ENCODE data around the gene GBP4.
"Not testable (repeated sequence)": the region's sequence is repeated elsewhere in the genome, so short reads cannot be mapped to it uniquely, and the experiment has no call there.

The GBP4 gene, protein sequence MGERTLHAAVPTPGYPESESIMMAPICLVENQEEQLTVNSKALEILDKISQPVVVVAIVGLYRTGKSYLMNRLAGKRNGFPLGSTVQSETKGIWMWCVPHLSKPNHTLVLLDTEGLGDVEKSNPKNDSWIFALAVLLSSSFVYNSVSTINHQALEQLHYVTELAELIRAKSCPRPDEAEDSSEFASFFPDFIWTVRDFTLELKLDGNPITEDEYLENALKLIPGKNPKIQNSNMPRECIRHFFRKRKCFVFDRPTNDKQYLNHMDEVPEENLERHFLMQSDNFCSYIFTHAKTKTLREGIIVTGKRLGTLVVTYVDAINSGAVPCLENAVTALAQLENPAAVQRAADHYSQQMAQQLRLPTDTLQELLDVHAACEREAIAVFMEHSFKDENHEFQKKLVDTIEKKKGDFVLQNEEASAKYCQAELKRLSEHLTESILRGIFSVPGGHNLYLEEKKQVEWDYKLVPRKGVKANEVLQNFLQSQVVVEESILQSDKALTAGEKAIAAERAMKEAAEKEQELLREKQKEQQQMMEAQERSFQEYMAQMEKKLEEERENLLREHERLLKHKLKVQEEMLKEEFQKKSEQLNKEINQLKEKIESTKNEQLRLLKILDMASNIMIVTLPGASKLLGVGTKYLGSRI

DNA sequence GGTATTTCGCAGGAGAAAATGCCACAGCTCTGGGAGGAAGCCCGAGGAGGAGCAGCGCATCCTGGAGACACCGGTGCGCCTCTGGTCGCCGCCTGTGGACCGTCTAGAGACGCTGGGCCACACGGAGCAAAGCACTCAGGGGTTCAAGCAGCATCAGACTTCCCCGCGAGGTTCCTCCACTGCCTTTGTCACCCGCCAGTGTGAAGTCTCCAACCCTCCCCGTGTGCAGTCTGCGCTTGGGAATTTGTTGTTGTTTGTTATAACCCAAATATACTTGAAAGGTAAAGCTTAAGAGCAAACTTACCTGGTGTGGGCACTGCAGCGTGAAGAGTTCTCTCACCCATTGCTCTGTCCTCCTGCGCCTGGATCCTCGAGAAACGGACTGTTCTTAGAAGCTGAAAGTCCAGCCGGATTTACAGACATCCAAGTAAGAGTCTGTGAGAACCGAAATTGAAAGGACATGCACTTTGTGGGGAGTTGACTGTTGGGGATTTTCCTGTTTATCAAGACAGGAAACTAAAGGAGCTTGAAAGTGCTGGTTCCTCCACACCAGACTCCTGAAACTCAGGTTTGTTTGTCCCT is at the start of gene GBP4:
Gene GBP4 (minus strand): TSS at position 452 of the 582 bp plus-strand sequence. CDS start 108 bp downstream, at position 344.
- no peak for DNase-seq

DNA sequence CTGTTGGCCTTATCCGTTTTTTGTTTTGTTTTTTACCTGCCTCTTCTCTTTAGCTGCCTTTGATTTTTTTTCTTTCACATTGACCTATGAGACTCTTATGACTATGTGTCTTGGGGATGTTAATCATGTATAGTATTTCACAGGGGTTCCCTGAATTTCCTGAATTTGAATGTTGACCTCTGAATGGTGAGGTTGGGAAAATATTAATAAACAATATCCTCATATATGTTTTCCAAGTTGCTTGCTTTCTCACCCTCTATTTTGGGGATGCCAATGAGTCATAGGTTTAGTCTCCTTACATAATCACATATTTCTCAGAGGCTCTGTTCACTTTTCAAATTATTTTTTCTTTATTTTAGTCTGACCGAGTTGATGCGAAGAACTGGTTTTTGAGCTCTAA is 44.3 kb upstream of the GBP4 start:
- no peak for DNase-seq

DNA sequence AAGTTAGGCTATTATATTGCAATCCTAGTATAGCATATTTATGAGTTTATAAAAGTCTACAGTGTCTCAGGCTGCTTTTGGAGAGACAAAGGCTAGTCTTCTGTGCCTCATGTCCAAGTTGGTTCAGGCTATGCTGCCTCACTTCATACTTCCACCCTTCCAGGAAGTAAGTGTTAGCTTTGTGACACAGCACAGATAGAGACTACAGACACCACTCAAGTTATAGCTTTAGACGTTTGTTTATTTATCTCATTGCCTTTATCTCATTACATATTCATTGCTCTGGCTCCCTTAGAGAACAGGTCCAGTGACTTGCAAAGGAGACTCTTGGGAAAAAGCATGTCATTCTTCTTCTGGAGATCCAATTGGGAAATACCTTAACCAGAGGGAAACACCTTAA is 22.6 kb upstream of the GBP4 start:
- no peak for DNase-seq

- not testable (repeated sequence) for DNase-seq
Observed at GRCh38 chr1:89219851-89220250, 21.1 kb upstream of the GBP4 start.

DNA sequence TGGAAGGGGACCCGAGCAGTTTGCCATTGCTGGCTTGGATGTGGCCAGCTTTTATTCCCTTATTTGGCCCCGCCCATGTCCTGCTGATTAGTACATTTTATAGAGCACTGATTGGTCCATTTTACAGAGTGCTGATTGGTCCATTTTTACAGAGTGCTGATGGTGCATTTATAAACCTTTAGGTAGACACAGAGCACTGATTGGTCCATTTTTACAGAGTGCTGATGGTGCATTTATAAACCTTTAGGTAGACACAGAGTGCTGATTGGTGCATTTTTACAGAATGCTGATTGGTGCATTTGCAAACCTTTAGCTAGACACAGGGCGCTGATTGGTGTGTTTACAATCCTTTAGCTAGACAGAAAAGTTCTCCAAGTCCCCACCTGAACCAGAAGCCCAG is 20.2 kb upstream of the GBP4 start:
- not testable (repeated sequence) for DNase-seq

DNA sequence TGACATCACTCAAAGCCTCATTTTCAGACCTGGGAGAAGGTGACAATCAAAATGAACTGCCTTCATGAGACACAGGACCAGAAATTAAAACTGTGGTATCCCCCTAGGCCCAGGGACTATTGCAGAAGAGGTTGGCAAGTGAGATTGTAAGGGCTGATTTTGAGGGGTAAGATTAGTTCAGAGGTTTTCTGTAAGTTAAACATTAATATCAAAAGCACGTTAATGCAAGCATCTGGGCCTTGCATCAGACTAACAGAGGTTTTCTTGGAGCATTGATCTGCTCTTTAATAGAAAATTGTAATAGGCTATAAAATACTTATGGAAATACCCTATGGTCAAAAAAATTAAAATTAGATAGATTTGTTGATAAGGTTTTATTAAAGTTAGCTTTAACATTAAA is 14.6 kb upstream of the GBP4 start:
- no peak for DNase-seq

GRCh38 chr1:89211035-89211634 is 12.4 kb upstream of the GBP4 start:
- no peak for DNase-seq

- DNase-seq = no peak
Observed at GRCh38 chr1:89206373-89206772, 7.6 kb upstream of the GBP4 start.

GRCh38 chr1:89203166-89203565 is 4.4 kb upstream of the GBP4 start:
- DNase-seq = no peak

DNA sequence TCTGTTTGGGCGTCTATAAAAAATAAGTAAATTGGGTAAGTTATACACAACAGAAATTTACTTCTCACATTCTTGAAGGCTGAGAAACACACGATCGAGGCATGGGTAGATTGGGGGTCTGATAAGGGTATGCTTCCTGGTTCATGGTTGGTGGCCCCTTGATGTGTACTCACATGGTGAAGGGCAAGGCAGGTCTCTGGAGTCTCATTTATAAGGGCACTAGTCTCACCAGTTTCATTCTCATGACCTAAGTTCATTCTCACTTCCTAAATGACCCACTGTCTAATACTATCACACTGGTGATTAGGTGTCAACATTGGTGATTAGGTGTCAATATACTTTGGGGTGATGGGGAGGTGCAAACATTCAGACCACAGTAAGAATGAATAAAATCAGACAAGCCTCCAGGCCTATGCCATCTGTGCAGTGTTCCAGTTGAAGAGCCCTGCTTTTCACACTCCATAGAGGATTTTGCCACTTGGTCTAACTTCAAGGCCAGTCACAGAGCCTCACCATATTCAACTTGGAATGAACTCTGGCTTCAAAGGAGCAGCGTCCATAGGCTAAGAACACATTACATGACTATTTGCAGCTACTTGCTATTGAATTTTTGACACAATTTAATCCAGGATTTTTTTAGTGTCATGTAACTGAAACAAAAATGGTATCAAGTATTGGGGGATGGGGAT is 2.5 kb upstream of the GBP4 start:
- DNase-seq = no peak

- no peak for DNase-seq
Observed at GRCh38 chr1:89200663-89201062, 1.9 kb upstream of the GBP4 start.

GRCh38 chr1:89199525-89200031 is 836 bp upstream of the GBP4 start:
- no peak for DNase-seq

DNA sequence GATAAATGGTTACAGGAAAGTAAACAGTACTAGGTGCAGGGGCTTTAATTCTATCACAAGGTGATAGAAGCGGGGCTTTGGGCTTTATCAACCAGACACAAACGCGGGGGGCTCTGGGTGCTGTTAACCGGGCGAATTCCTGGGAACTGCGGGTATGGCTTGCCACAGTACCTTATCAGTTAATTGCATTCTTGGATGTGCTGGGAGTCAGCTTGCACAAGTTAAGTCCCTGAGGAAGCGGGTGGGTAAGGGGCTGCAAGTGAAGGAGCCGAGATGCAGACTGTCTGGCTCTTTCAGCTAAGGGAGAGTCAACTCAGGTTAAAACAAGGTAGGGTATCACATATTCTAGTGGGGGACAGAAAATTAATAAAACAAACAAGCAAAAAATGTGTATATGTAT is 661 bp downstream of the GBP4 start:
- no peak for DNase-seq

- no peak for DNase-seq
Observed at GRCh38 chr1:89195476-89195875, 3.3 kb downstream of the GBP4 start.

DNA sequence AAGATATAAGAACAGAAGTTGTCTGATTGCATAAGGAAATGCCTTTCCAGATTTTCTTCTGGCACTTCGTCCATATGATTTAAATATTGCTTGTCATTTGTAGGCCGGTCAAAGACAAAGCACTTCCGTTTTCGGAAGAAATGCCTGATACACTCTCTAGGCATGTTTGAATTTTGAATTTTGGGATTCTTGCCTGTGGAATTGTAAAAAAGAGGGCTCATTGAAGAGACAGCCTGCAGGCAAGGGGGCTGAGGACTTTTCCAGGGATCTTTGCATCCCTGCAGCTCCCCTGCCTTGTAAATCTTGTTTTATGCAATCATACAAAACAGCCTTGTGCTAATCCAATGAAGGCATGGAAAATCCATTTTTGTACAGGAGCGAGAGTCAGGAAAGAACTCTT is 7.4 kb downstream of the GBP4 start:
- DNase-seq = no peak

GRCh38 chr1:89190017-89190416 is 8.7 kb downstream of the GBP4 start:
- no peak for DNase-seq

DNA sequence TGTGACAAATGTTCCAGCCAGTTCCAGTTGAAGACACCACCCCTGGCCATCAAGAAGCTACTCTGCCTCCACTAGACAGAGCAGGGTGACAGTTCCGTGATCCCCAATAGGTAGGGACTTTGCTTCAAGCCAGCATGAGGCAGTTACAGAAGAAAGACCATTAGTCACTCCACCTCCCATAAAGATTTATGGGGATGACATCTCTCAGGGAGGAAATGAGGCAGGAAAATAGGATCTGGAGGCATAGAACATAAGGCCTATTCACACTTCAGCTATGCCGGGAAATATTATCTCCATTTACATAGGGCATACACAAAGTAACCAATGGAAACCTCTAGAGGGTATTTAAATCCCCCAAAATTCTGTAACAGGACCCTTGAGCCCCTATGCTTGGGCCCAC is 19.4 kb downstream of the GBP4 start:
- DNase-seq = no peak

DNA sequence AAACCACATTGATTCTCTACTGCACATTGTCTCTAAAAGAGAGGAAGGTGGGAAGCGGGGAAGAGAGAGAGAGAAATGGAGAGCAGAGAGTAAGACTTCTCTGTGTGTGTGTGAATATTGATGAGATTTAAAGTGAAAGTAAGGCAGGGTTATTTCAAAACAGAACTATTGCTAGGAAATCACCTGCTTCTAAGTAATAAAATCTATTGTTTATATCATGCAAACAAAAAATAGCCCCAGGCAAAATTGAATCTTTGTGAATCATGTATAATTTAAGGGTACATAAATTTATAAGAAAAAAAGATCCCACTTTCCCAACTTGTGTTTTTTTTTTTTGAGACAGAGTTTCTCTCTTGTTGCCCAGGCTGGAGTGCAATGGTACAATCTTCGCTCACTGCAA is 21.8 kb downstream of the GBP4 start:
- DNase-seq = no peak

DNA sequence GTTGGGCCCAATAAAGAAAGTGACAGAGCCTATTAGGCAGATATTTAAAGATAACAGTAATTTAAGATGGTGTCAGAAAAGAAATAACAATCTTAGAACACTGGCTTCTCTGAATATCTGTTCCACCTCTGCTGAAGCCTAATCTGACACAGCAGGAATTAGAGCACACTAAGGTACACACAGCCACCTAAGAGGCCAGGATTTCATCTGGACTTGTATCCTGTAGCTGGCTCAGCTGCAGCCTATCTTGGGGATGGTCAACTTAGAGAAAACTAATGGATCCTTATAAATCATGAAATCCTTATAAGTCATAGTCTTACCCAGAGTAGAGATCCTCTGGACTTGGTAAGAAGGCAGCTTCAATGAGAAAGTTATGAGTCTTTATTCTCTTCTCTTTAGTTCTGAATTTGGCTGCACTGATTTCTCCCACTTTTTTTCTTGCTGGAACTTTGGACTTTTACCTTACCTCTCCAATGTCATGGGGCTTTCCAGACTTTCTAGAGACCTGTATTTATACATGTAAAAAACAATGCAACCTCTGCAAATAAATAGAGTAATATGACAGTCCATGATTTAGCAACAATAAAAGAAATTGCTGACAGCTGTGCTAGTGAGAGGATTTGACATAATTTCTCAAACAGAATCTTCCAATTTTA is 23.0 kb downstream of the GBP4 start, which contains the start of gene GBP7:
Gene GBP7 (minus strand): TSS at position 403 of the 656 bp plus-strand sequence. CDS start 4,068 bp downstream, outside the sequence.
- DNase-seq = no peak

- no peak for DNase-seq
Observed at GRCh38 chr1:89174491-89174890, 24.3 kb downstream of the GBP4 start.

DNA sequence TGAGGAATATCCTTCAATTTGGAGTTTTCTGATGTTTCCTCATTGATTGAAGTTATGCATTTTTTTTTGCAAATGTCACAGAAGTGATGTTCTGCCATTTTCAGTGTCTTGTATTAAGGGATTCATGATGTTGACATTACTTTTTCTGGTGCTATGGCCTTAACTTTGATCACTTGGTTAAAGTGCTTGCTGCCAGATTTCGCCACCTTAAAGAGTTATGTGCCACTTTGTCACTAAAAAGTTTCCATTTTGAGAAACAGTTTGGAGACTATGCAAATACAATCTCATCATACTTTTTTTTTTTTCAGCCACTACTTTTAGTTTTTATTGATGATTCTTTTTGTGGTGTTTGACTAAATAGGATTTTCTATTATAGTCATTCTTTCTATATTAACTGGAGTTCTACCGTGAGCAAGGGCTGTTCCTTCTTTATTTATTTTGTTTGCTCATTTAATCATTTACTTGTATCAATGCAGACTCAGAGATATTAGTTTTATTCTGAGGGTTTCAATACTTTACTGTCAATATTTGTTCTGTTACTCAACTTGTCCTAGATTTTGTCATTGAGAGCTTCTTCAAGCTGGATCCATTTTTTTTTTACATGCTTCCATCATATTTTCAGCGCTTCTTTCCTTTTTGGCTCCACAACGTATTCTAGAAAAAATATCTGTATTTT is 26.1 kb downstream of the GBP4 start:
- DNase-seq = no peak

- no peak for DNase-seq
Observed at GRCh38 chr1:89171067-89171438, 27.7 kb downstream of the GBP4 start.
